GM21423 (cell line): ENCODE measurements around the gene KANK4.

Experiments used
- ATAC-seq: cut with Tn5 transposase; IDR thresholded peaks from one replicate; pipeline ENCODE4 v1.9.1; 2021; ENCODE audit warnings: mild to moderate bottlenecking, moderate library complexity; ENCODE audit not compliant: unreplicated experiment

Gene KANK4

GRCh38 chr1:62318756-62319544, at the start of gene KANK4:
Gene KANK4, minus strand, starts transcription at chr1:62319434. Its CDS starts 37,870 bp downstream, at chr1:62281564.
- ATAC-seq: no peak

DNA sequence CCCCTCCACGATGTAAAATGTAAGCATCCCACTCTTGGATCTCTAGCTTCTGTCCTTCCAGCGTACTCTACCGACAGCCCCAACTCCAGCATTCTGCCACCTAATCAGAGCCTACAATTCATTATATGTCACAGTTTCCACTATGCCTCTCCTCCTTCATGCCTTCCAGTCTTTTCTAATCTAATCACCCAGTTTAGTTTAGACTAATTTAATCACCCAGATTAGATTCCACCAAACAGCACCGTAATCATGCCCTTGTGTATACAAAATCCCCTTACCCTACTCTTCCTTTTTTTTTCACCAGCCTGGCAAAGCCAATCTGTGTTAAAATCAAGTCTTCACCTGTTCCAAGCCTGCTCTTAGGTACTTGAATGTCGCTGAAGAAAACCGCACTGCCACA, 49.8 kb upstream of the KANK4 start:
- no peak for ATAC-seq

DNA sequence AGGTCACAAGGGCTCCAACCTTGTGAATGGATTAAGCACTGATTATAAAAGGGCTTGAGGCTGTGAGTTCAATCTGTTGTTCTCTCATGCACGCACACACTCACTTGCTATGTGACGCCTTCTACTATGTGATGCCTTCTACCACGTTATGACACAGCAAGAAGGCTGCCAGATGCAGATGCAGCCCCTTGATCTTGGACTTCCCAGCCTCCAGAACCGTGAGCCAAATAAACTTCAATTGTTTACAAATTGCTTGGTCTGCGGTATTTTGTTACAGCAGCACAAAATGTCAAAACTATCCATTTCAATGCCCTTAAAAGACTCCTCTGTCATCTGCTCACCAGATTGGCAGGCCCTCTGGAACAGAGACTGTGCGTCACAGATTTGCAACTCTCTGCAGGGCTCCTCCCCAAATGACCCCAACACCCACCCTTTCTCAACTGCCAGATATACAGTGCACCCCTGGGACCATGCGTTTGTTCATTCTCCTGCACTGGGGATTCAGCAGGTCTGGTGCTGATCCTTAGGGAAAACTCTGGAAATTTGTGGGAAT, 47.8 kb upstream of the KANK4 start:
- no peak for ATAC-seq

GRCh38 chr1:62364721-62365120, 45.5 kb upstream of the KANK4 start:
- no peak for ATAC-seq

GRCh38 chr1:62362926-62363325, 43.7 kb upstream of the KANK4 start:
- no peak for ATAC-seq

GRCh38 chr1:62362061-62362917, 43.1 kb upstream of the KANK4 start:
- no peak for ATAC-seq

DNA sequence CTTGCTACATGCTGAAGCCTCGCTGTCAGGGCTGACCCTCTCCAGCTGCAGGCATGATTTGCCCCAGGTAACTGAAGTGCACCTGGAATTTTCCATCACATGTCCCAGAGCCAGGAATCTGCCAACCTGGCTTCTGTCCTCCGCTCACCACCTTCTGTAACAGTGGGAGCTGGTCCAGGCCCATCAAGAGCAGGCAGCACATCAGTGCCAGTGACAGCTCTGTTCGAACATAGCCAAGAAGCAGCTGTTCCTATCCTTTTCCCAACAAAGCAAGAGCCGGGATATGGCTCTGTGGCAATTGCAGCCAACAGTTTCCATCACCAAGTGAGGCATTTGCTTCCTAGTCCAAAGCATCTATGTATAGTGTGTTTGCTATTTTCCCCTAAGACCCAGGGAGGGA, 42.2 kb upstream of the KANK4 start:
- no peak for ATAC-seq

DNA sequence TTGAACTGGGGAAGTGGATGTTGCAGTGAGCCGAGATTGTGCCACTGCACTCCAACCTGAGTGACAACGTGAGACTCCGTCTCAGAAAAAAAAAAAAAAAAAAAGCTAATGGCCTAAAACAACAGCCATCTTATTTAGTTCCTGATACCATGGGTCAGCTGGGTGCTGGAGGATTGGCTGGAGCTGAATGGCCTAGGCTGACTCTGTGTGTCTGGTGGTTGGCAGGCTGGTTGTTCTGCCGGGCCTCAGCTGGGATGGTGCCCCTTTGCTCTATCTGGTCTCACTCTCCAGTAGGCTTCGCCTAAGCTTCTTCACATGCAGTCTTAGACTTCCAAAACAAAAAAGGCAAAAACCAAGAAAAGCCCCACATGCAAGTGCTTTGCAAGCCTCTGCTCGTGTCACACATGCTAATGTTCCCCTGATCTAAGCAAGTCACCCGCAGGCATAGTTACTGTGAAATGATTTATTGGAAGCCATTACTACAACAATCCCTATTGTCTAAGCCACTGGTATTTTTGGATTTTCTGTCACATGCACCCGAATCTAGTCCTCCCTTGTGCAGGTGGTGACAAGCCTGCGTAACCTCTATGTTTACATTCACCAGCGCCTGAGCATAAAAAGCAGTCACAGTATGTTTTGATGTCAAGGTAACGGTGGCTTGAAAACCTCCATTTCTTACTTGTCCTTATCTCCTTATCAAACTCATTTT, 39.6 kb upstream of the KANK4 start:
- no peak for ATAC-seq

DNA sequence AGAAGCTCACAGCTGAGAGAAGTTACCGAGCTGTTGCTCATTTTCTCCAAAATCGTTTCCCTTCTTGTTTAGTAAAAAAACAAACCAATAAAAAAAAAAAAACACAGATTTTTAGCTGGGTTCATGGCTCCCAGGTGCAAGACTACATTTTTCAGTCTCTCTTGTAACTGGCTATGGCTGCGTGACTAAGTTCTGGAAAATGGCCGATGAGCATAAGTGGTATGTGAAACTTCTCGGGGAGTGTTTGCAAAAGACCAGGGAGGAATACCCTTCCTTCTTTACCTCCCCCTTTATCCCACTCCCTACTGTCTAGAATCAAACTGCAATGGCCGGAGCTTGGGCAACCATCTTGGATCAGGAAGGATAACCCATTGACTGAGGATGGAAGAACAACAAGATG, 38.7 kb upstream of the KANK4 start:
- ATAC-seq: no peak

DNA sequence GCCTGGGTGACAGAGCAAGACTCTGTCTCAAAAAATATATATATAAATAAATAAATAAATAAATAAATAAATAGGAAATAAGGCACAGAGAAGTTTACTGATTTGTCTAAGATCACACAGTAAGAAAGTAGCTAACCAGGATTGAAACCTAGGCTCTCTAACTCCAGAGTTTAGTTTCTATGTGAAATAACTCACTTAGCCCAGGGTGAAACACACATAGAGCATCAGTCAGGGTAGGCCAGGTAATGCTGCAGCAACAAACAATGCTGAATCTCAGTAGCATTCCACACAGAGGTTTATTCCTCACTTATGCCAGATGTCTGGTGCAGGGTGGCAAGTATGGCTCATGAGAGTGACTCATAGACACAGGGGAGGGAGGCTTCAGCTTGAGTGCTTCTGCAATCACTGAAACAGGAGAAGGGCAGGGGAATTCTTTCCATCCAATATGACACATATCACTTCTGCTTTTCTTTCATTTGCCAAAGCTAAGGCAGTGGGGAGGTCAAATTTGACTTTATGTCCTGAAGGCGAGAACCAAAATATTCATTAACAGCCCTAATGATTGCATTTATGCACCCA, 37.1 kb upstream of the KANK4 start:
- ATAC-seq: no peak

DNA sequence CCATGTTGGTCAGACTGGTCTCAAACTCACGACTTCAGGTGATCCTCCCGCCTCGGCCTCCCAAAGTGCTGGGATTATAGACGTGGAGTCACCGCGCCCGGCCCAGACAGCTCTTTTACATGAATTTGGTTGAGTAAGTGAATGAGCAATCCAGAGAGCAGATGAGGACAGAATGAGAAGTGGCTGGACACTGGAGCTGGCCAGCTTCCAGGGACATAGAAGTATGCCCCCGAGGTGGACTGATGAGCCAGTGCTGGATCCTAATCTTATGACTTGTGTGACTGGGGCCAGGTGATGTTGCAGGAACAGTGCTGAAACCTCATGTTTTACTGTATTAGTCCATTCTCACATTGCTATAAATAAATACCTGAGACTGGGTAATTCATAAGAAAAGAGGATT, 35.9 kb upstream of the KANK4 start:
- no peak for ATAC-seq

GRCh38 chr1:62353853-62354252, 34.6 kb upstream of the KANK4 start:
- no peak for ATAC-seq

GRCh38 chr1:62352387-62352786, 33.2 kb upstream of the KANK4 start:
- no peak for ATAC-seq

DNA sequence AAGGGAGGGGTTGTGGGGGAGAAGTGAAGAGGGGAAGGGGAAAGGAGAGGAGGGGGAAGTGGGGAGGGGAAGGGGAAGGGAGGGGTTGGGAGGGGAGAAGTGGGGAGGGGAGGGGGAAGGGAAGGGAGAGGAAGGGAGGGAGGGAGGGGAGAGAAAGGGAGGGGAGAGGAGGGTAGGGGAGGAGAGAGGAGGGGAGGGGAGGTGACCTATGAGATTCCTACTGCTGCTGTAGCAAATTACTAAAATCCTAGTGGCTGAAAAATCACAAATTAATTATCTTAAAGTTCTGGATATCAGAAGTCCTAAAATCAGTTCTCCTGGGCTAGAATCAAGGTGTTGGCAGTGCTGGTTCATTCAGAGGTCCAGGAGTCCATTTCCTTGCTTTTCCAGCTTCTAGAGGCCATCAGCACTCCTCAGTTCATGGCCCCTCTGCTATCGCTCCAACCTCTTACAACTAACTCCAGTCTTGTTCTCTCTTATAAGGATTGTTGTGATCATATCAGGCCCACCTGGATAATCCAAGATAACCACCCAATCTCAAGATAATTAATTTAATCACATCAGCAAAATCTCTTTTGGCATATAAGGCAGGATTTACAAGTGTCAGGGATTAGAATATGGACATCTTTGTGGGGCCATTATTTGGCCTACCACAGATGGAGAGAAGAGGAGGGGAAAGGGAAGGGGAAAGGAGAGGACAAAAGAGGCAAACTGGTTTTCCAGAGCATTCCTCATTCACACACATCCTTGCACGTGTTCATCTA, 30.4 kb upstream of the KANK4 start:
- no peak for ATAC-seq

DNA sequence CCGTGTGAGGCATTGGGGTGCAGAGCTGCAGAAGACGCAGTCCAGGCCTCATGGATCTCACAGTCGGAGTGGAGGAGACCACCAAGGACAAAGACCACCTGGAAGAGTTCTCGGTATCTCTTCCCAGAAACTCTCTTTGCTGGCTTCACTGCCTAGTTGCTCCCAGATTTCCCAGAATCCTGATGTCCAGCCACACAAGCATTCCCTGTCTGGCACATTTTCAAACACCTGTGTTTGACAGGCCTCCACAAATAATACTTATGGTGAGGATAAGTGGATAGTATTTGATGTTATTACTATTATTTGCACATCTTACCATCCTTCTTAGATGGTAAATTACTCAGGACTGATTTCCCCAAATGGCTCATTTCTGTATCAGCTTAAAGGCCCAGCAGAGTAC, 27.7 kb upstream of the KANK4 start:
- no peak for ATAC-seq

DNA sequence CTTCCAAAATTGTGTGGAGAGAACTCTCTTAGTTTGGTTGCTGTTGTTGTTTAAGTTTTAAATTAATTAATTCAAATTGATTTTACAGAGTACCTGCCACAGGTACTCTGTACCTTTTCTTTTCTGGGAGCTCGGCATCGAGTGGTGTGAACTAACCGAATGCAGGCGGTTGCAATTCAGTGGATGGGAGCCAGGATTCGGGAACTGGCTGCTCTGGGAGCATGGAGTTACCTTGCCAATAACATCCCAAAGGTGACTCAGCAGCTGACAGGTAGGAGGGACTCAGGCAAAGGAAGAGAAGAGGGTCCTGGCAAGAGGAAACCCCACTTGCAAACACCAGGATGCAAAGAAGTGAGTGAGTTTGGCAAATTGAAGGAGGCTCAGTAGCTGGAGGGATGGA, 24.7 kb upstream of the KANK4 start:
- ATAC-seq: no peak

- ATAC-seq: no peak
Measured at GRCh38 chr1:62342270-62342669, 23.0 kb upstream of the KANK4 start.

DNA sequence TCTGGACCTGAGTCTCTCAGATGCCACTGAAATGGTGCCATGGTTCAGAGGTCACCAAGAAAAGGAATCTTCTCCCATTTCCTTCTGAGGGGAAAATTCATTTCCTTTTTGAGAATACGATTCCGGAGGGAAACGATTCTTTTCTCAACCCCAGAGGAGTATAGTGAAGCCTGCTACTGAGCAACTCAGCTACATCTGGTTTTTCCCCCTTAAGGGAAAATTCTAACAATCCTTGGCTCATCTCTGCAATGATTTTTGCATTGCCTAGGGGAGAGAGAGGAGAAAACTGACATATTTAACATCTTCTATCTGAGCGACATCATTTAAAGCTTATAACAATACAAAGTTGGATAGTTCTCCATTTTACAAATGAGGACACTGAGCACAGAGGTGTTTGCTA, 22.4 kb upstream of the KANK4 start:
- no peak for ATAC-seq

DNA sequence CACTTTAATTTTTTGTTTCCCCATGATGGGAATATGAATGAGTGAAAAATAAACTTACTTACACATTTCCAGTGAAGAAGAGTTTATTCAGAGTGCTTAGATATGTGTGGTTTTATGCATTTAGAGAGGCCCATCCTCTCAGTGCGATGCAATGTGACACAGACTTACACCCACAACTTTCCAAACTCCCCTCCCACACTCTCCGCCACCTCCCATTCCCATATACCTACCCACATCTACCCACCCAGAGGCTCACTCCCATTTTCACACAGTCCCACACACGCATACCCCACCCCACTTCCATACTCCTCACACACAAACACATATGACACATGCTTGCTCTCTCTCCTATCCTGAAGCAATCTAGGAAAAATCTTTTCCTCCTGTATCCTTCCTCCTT, 21.9 kb upstream of the KANK4 start:
- ATAC-seq: no peak
